ENCODE results near the gene CNNM4. TPM values are rescaled to one million over a fixed set of nuclear protein-coding genes. Genes with fewer than 3 reads are reported as not detected.

CNNM4 gene
- total RNA-seq, 1 donor from 2014 or later = 5.8 TPM

DNA sequence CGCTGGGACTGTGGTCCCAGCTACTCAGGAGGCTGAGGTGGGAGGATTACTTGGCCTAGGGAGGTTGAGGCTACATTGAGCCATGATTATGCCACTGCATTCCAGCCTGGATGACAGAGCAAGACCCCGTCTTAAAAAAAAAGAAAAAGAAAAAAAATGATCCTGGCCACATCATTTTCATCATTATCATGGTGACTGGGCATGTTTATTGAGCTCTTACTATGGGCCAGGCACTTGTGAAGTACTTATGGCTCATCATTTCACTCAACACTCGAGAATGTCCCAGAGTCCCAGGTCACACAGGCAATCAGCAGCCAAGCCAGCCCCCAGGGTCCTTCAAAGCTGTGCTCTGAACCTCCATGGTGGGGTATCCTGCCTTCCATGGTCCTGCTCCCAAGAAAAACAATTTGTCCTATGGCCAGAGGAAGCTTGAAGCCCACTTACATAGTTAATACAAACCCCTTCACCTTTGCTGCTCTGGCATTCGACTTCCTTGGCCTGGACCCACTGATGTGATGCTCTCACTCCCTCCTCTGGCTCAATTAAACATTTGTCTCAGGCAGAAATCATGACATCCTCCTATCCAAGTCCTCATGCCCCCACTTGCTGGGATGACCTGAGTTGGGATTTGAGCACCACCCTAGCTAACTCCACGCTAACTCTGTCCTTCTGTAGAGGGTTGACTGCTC, 3.8 kb upstream of the CNNM4 start:
- peaks cover under 1% of the 10 kb centered on the region for H3K4me1 Mint-ChIP-seq (ENCODE audit: low read depth, unreplicated experiment)
- H3K27me3 Mint-ChIP-seq (ENCODE audit: low read depth, unreplicated experiment) = no peaks in the 10 kb centered on the region
- no peak overlapping the region for H3K4me3 ChIP-seq (ENCODE audit: insufficient read depth, low read depth, low read length)
- no peak overlapping the region for H3K4me3 Mint-ChIP-seq (ENCODE audit: unreplicated experiment)
- H3K4me2 ChIP-seq (ENCODE audit: low read length) = no peak overlapping the region
- no peaks in the 10 kb centered on the region for H4K20me1 ChIP-seq (ENCODE audit: insufficient read depth, low read length)
- no peak for TF ChIP-seq EZH2 (IDR thresholded peaks at IDR 0.05; ENCODE audit: insufficient read depth, low read length)
- TF ChIP-seq, protein P1, sequence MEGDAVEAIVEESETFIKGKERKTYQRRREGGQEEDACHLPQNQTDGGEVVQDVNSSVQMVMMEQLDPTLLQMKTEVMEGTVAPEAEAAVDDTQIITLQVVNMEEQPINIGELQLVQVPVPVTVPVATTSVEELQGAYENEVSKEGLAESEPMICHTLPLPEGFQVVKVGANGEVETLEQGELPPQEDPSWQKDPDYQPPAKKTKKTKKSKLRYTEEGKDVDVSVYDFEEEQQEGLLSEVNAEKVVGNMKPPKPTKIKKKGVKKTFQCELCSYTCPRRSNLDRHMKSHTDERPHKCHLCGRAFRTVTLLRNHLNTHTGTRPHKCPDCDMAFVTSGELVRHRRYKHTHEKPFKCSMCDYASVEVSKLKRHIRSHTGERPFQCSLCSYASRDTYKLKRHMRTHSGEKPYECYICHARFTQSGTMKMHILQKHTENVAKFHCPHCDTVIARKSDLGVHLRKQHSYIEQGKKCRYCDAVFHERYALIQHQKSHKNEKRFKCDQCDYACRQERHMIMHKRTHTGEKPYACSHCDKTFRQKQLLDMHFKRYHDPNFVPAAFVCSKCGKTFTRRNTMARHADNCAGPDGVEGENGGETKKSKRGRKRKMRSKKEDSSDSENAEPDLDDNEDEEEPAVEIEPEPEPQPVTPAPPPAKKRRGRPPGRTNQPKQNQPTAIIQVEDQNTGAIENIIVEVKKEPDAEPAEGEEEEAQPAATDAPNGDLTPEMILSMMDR (IDR thresholded peaks at IDR 0.05; ENCODE audit: insufficient read depth, low read depth, low read length) = no peak
- no peaks in the 10 kb centered on the region for H3K27me3 ChIP-seq (ENCODE audit: insufficient read depth, low read length)
- peaks cover 11% of the 10 kb centered on the region for H3K4me1 ChIP-seq (ENCODE audit: insufficient read depth, low read length)
- H3K36me3 ChIP-seq (ENCODE audit: insufficient read depth, low read length) = no peaks in the 10 kb centered on the region
- no peaks in the 10 kb centered on the region for H3K9me3 Mint-ChIP-seq (ENCODE audit: unreplicated experiment)
- H3K9me3 ChIP-seq (ENCODE audit: insufficient read depth, low read depth, low read length) = no peaks in the 10 kb centered on the region
- H2AFZ ChIP-seq (ENCODE audit: low read depth, low read length) = no peak overlapping the region
- H3K27ac Mint-ChIP-seq (ENCODE audit: unreplicated experiment) = no peak overlapping the region
- H3K27ac ChIP-seq (ENCODE audit: low read depth, low read length) = no peak overlapping the region
- H3K36me3 Mint-ChIP-seq (ENCODE audit: low read depth, unreplicated experiment) = no peaks in the 10 kb centered on the region
- FAIRE-seq (no peak), DNase-seq (ENCODE audit: low read depth) (no peak)
- no peaks in the 10 kb centered on the region for H3K79me2 ChIP-seq (ENCODE audit: insufficient read depth, low read length)
- no peak overlapping the region for H3K9ac ChIP-seq (ENCODE audit: low read length)

DNA sequence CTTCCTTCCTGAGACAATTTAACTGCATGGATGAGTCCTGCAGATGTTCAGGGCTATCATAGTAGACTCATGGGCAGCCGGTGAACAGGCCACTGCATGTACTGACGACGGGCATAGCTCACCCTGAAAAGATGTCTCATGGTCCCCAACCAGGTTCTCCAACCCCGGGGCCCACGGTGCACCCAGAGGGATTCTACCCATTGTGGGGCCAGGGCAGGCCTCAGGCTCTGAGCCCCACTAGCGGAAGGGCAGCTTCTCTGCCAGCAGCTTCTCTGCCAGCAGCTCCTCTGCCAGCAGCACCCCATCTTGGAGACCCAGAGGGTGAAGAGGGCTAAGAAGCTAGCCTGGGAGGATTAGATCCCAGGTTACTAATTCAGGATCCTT, 3.2 kb upstream of the CNNM4 start:
- H3K27ac ChIP-seq (ENCODE audit: low read depth, low read length) = no peak overlapping the region
- no peak overlapping the region for H3K9ac ChIP-seq (ENCODE audit: low read length)

More for the DNA sequence above, 3.2 kb upstream of the CNNM4 start:
- no peak overlapping the region for H3K4me2 ChIP-seq (ENCODE audit: low read length)
- no peak for DNase-seq (ENCODE audit: low read depth)
- no peak overlapping the region for H2AFZ ChIP-seq (ENCODE audit: low read depth, low read length)
- no peak for FAIRE-seq
- H3K36me3 ChIP-seq (ENCODE audit: insufficient read depth, low read length) = no peaks in the 10 kb centered on the region
- TF ChIP-seq, protein P1 (IDR thresholded peaks at IDR 0.05; ENCODE audit: insufficient read depth, low read depth, low read length) = no peak
- no peak for TF ChIP-seq EZH2 (IDR thresholded peaks at IDR 0.05; ENCODE audit: insufficient read depth, low read length)
- H3K27me3 ChIP-seq (ENCODE audit: insufficient read depth, low read length) = no peaks in the 10 kb centered on the region
- Mint-ChIP-seq H3K27me3 (ENCODE audit: low read depth, unreplicated experiment) (peaks cover 2% of the 10 kb centered on the region), H3K4me1 (ENCODE audit: low read depth, unreplicated experiment) (peaks cover 6% of the 10 kb centered on the region), H3K36me3 (ENCODE audit: low read depth, unreplicated experiment) (no peaks in the 10 kb centered on the region), H3K27ac (ENCODE audit: unreplicated experiment) (no peak overlapping the region), H3K4me3 (ENCODE audit: unreplicated experiment) (no peak overlapping the region), H3K9me3 (ENCODE audit: unreplicated experiment) (peaks cover 3% of the 10 kb centered on the region)
- peaks cover 4% of the 10 kb centered on the region for H4K20me1 ChIP-seq (ENCODE audit: insufficient read depth, low read length)
- no peaks in the 10 kb centered on the region for H3K9me3 ChIP-seq (ENCODE audit: insufficient read depth, low read depth, low read length)
- no peak overlapping the region for H3K4me3 ChIP-seq (ENCODE audit: insufficient read depth, low read depth, low read length)
- H3K79me2 ChIP-seq (ENCODE audit: insufficient read depth, low read length) = no peaks in the 10 kb centered on the region
- H3K4me1 ChIP-seq (ENCODE audit: insufficient read depth, low read length) = peaks cover 16% of the 10 kb centered on the region
